ENCODE results near the gene LHB. TPM values are rescaled to one million over a fixed set of nuclear protein-coding genes. Genes with fewer than 3 reads are reported as not detected.

Gene LHB
- total RNA-seq, result not detected in 2 replicates

DNA sequence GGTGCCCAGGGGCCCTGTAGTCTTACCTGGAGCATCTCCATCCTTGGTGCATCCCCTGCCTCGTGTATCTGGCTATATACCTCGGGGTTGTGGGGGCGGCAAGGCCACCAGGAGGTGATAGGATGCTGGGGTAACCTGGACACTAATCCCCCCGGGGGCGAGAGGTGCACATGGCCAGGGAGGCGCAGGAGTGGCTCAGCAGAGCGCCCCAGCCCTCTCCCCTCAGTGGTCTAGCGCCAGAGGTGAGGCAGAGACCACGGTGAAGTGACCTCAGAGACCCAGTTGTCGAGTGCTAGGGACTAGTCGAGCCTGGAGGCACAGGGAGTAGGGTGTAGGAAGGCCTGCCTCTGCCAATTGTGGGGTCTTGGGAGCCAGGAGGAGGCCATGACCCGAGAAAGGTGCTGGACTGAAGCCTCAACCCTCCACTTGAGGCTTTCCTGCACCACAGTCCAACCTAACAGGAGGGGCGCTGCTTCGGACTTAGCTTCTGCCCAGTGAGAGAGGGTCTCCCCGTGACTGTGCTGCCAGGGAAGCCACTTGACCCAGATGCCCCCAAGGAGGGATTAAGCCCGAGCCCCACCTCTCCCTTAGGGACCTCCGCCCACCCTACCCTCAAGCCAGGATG lies at the start of gene LHB:
Gene LHB, minus strand, starts transcription at position 51 of the 625 bp plus-strand sequence. Its CDS starts 10 bp downstream, at position 41.

DNA sequence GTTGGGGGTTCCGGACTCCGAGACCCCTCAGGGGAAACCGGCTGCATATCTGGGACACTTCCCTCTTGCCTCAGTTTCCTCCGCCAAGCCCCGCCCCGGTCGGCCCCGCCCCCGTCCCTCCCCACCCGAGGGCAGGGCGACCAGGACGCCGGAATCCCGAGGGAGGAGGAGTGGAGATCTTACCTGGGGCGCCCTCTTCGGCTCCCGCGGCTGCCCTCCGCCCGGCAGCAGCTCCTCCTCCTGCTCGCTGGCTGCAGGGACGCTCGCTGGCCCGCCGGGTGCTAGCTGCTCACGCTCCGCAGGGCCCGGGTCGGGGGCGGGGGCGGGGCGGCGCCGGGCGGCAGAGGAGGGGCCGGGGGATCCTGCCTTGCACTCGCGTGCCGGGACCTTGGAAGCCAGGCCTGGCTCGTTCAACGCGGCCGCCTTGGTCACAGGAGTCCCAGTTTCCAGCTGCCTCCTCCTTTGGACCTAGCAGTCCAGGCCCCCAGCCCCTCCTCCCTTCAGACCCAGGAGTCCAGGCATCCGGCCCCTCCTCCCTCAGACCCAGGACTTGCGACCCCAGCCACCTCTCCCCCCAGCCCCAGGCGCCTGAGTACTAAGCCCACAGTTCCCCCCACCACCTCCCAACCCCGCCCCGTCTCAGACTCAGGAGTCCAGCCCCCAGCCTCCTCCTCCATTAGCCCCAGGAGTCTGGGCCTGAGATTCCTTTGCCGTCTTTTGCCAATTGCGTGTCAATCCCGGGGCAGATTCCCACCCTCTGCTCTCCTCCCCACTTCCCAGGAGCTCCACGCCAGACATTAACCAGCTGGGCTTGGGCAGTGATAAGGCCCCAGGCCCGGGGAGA lies 48.1 kb upstream of the LHB start, which contains the start of gene NTF4:
Gene NTF4, minus strand, starts transcription at position 51 of the 844 bp plus-strand sequence. CDS start 2,821 bp downstream, outside the sequence.

GRCh38 chr19:49057636-49058234 lies 40.8 kb upstream of the LHB start, which contains the start of gene CGB7:
Gene CGB7 (minus strand): TSS chr19:49057749. CDS start chr19:49055375, 2,374 bp downstream.

GRCh38 chr19:49049011-49049410 lies 32.1 kb upstream of the LHB start, which contains the start of gene CGB8:
Gene CGB8 (minus strand): TSS chr19:49049111. CDS start chr19:49048739, 372 bp downstream.

DNA sequence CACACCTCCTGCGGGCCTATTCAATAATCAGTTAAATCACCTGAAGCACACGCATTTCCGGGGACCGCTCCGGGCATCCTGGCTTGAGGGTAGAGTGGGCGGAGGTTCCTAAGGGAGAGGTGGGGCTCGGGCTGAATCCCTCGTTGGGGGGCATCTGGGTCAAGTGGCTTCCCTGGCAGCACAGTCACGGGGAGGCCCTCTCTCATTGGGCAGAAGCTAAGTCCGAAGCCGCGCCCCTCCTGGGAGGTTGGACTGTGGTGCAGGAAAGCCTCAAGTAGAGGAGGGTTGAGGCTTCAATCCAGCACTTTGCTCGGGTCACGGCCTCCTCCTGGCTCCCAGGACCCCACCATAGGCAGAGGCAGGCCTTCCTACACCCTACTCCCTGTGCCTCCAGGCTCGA lies 26.7 kb upstream of the LHB start, which contains the start of gene CGB5:
Gene CGB5, plus strand, starts transcription at position 301 of the 400 bp plus-strand sequence. CDS start 362 bp downstream, outside the sequence.

GRCh38 chr19:49036815-49037214 lies 19.9 kb upstream of the LHB start, which contains the start of gene CGB1:
Gene CGB1 (minus strand): TSS chr19:49036895. CDS start chr19:49036711, 184 bp downstream.

DNA sequence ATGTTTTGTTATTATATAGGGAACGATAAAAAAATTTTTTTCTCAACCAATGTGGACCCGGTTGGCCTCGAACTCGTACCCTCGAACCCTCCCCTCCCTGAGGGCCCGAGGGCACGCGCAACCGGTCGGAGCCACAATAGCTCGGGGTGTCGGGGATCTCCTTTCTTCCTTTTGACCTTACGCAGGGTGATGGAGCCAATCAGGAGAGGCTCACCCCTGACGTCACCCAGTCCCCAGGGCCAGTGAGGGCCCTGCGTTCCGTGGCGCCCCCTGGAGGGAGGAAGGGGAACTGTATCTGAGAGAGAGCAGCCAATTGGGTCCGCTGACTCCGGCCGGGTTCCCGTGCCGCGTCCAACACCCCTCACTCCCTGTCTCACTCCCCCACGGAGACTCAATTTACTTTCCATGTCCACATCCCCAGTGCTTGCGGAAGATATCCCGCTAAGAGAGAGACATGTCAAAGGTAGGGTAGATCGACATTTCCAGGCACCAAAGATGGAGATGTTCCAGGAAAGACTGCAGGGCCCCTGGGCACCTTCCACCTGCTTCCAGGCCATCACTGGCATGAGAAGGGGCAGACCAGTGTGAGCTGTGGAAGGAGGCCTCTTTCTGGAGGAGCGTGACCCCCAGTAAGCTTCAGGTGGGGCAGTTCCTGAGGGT lies 14.9 kb upstream of the LHB start, which contains the start of gene CGB2:
Gene CGB2, plus strand, starts transcription at position 249 of the 660 bp plus-strand sequence. Its CDS starts 206 bp downstream, at position 455.

DNA sequence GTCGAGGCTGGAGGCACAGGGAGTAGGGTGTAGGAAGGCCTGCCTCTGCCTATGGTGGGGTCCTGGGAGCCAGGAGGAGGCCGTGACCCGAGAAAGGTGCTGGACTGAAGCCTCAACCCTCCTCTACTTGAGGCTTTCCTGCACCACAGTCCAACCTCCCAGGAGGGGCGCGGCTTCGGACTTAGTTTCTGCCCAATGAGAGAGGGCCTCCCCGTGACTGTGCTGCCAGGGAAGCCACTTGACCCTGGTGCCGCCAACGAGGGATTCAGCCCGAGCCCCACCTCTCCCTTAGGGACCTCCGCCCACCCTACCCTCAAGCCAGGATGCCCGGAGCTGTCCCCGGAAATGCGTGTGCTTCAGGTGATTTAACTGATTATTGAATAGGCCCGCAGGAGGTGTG lies 7.3 kb upstream of the LHB start, which contains the start of gene CGB3:
Gene CGB3, minus strand, starts transcription at position 101 of the 400 bp plus-strand sequence. CDS start 362 bp downstream, outside the sequence.

GRCh38 chr19:48993175-48994034 lies 23.5 kb downstream of the LHB start, which contains the start of the genes GYS1 and RUVBL2:
Gene GYS1 (minus strand): TSS chr19:48993309. CDS start chr19:48993112, 197 bp downstream.
Gene RUVBL2 (plus strand): TSS chr19:48993887. CDS start chr19:48993912, 25 bp downstream.

Small RNAs within 50 kb of the gene (small RNA-seq; reads per million reads assigned to genes)
- not detected for gene MIR6798

Other genes with a start within 250 kb of the LHB start
- gene BCAT2, start 206.1 kb downstream of the LHB start, total RNA-seq, result 43.7 and 44.2 TPM in 2 replicates
- 1.1 and 1.4 TPM in 2 replicates for gene HSD17B14, start 180.6 kb downstream of the LHB start, total RNA-seq
- 16.4 and 21.3 TPM in 2 replicates for gene PLEKHA4, start 148.5 kb downstream of the LHB start, total RNA-seq
- 41.5 and 55.9 TPM in 2 replicates for gene PPP1R15A, start 144.7 kb downstream of the LHB start, total RNA-seq
- 0.37 TPM in 1 of 2 replicates, not detected in the other for gene TULP2, start 118.3 kb downstream of the LHB start, total RNA-seq
- gene NUCB1, start 116.8 kb downstream of the LHB start, total RNA-seq, result 134 and 211 TPM in 2 replicates
- gene DHDH, start 83.4 kb downstream of the LHB start, total RNA-seq, result not detected in 2 replicates
- gene BAX, start 62.2 kb downstream of the LHB start, total RNA-seq, result 47.0 and 70.8 TPM in 2 replicates
- 2,886 and 3,269 TPM in 2 replicates for gene FTL, start 51.8 kb downstream of the LHB start, total RNA-seq
- gene GYS1, start 23.8 kb downstream of the LHB start, total RNA-seq, result 55.1 and 57.0 TPM in 2 replicates
- gene RUVBL2, start 23.2 kb downstream of the LHB start, total RNA-seq, result 301 and 328 TPM in 2 replicates
- not detected in 2 replicates for gene CGB3, start 7.2 kb upstream of the LHB start, total RNA-seq
- gene CGB2, start 14.8 kb upstream of the LHB start, total RNA-seq, result not detected in 2 replicates
- gene CGB1, start 19.8 kb upstream of the LHB start, total RNA-seq, result not detected in 2 replicates
- gene CGB5, start 26.8 kb upstream of the LHB start, total RNA-seq, result not detected in 2 replicates
- gene CGB8, start 32.0 kb upstream of the LHB start, total RNA-seq, result not detected in 2 replicates
- 0.20 TPM in 1 of 2 replicates, not detected in the other for gene CGB7, start 40.7 kb upstream of the LHB start, total RNA-seq
- gene NTF4, start 47.7 kb upstream of the LHB start, total RNA-seq, result not detected in 2 replicates
- not detected in 2 replicates for gene KCNA7, start 55.6 kb upstream of the LHB start, total RNA-seq
- 140 and 162 TPM in 2 replicates for gene SNRNP70, start 68.4 kb upstream of the LHB start, total RNA-seq
- gene LIN7B, start 97.3 kb upstream of the LHB start, total RNA-seq, result 1.8 and 2.7 TPM in 2 replicates
- gene C19orf73, start 102.1 kb upstream of the LHB start, total RNA-seq, result 0.37 and 0.78 TPM in 2 replicates
- gene PPFIA3, start 102.5 kb upstream of the LHB start, total RNA-seq, result 0.78 and 1.8 TPM in 2 replicates
- gene HRC, start 138.3 kb upstream of the LHB start, total RNA-seq, result not detected in 2 replicates
- gene TRPM4, start 140.7 kb upstream of the LHB start, total RNA-seq, result 14.1 and 14.3 TPM in 2 replicates

Data from subcutaneous preadipocyte (primary cell).